Prostate gland (tissue), 2 donors: ENCODE results near the gene CDR2.

Source experiments
- CTCF ChIP-seq, 4 experiments: fragments of 200-600 bp in 2 of 4; fragments of 450-650 bp in 2 of 4; sonication (generic) in 2 of 4; IDR thresholded peaks; 1 replicate in 3 of 4; 2 replicates in 1 of 4; pipeline ENCODE4 v1.5.1; 2016 to 2019; ENCODE audit warnings: antibody characterized with exemption in 4 of 4, mild to moderate bottlenecking in 2 of 4, moderate library complexity in 2 of 4
- POLR2A ChIP-seq: fragments of 450-650 bp; IDR thresholded peaks from one replicate; pipeline ENCODE4 v1.6.1; 2016; ENCODE audit warnings: antibody characterized with exemption, mild to moderate bottlenecking

- TF ChIP-seq CTCF (IDR thresholded peaks at IDR 0.05): no peak
- no peak for TF ChIP-seq POLR2A
Observed at GRCh38 chr16:22337849-22338635, 36.4 kb downstream of the CDR2 start.
